Regular cardiac myocyte (primary cell): Measurements from ENCODE around the gene CRTAP. TPM values are rescaled to one million over a fixed set of nuclear protein-coding genes. Genes with fewer than 3 reads are reported as not detected.

ENCODE experiments used
- total RNA-seq: library from RNA; depleted of rRNA; stranded (reverse); fragments of >200 nt; gene quantifications from 2 replicates; pipeline ENCODE4 v1.2.3, GENCODE V29; 2014

Gene CRTAP
- 117 and 143 TPM in 2 replicates for total RNA-seq

GRCh38 chr3:33113772-33114621 lies at the start of gene CRTAP:
Gene CRTAP (plus strand): TSS chr3:33114014. CDS start chr3:33114078, 64 bp downstream.

Other genes with a start within 250 kb of the CRTAP start
- under 0.01 and 0.85 TPM in 2 replicates for gene CCR4, start 162.4 kb upstream of the CRTAP start, total RNA-seq
- 56.9 and 71.9 TPM in 2 replicates for gene GLB1, start 16.9 kb upstream of the CRTAP start, total RNA-seq
- gene TMPPE, start 16.9 kb upstream of the CRTAP start, total RNA-seq, result 4.8 and 6.7 TPM in 2 replicates
- 11.3 and 20.7 TPM in 2 replicates for gene SUSD5, start 104.8 kb downstream of the CRTAP start, total RNA-seq
- 10.0 and 21.1 TPM in 2 replicates for gene FBXL2, start 163.4 kb downstream of the CRTAP start, total RNA-seq